Stimulated activated CD4-positive, alpha-beta T cell treated with anti-CD3 and anti-CD28 coated beads, Interleukin-2, amount 100 ng/mL, for 24 hours (primary cell): Measurements from ENCODE around the gene TTLL11.

Experiments
- DNase-seq, 2 donors: peaks; one replicate each; pipeline ENCODE4 v3.0.0-alpha.2; 2020

TTLL11 gene

DNA sequence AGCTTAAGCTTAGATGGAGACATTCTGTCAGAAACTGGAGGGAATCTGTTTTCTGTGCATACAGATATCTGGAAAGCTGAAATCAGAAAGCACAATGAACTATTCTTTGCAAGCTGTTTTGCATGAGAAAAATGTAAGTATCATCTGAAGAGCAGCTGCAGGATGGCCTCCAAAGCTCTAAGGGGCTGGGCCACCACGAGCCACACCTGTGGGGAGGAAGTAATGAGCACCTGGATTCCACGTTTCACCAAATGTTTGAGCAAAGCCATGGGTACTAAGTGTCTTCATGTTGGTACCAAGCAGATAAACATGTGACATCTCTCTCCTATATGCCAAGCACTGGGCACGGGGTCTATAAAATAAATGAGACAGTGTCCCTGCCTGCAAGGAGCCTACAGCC lies 199.3 kb downstream of the TTLL11 start:
- no peak for DNase-seq

- DNase-seq = no peak
These were observed 200.4 kb downstream of the TTLL11 start for GRCh38 chr9:121892706-121893105.

GRCh38 chr9:121890746-121891145 lies 202.4 kb downstream of the TTLL11 start:
- DNase-seq = no peak

DNA sequence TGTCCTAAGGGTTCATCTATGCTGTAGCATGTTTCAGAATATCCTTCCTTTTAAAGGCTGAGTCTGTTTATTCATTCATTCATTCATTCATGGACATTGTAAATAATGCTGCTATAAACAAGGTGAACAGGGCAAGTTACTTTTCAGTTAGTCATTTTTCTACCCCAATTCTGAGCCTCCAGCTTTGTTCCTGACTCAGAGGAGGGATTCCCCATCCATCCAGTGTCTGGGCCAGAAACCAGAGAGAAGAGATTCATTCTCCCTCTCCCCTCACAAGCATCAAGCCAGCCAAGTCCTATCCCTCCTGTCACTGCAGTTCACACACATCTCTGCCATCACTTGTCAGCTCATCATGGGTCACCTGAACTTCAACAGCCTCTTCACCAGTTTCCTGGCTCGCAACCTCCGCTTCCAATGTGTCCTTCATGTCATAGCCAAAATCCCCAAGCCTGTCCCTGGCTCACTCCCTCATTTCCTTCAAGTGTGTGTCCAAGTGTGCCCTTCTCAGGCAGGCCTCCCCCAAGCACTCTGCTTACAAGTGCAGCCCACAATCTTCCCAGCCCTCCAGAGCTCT lies 203.0 kb downstream of the TTLL11 start:
- no peak for DNase-seq

GRCh38 chr9:121888438-121888775 lies 204.7 kb downstream of the TTLL11 start:
- DNase-seq = no peak

- no peak for DNase-seq
These were observed 205.3 kb downstream of the TTLL11 start for GRCh38 chr9:121887553-121888437.

DNA sequence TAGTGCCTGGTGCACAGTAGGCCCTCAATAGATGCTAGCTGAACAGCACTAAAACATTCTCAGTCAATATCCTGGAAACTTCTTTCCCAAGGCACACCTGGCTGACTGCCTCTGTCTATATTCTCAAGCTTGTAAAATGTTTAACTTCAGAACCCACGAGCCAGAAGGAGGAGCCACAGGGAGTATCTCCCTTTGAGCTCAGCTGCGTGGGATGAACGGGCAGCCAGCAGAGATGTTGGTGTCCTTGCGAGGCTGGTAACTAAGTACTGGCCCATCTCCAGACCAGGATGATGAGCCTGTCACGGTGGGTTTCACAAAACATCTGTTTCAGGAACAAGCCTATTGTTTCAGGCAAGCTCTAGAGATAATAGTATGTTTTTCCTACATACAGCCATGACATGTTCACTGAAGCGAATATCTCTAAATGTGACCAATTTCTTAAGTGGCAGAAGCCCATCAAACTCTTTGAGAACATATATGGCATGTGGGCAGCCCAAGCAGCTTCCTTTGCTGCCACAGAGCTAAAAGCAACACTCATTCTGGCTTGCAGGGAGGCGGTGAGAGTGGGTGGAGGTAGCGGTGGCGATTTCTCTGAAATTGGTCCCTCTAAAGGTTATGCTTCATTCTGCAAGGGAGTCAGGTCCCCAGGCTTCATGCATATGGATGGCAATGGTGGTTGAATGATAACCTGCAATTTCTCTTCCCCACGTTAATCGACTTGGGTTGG lies 206.2 kb downstream of the TTLL11 start:
- peak in 1 of 2 donors; percentile 5 for DNase-seq

DNA sequence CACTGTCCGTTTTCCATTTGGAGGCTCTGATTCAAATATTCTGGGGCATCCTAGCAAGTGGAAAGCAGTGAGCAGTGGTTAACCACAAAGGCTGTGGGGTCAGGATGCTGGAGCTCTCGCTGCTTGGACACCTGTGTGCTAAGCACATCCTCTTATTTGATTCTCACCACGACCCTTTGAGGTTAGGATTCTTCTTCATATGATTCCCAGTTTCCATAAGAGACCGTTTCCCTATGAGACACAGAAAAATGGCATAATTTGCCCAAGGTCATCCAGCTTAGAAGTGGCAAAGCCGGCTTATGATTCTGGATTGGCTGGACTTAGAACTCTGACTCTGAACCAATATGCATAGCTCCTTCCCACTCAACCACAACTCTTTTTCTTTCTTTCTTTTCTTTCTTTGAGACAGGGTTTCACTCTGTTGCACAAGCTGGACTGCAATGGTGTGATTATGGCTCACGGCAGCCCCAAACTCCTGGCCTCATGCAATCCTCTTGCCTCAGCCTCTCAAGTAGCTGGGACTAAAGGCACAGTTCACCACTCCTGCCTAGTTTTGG lies 207.7 kb downstream of the TTLL11 start:
- no peak for DNase-seq

DNA sequence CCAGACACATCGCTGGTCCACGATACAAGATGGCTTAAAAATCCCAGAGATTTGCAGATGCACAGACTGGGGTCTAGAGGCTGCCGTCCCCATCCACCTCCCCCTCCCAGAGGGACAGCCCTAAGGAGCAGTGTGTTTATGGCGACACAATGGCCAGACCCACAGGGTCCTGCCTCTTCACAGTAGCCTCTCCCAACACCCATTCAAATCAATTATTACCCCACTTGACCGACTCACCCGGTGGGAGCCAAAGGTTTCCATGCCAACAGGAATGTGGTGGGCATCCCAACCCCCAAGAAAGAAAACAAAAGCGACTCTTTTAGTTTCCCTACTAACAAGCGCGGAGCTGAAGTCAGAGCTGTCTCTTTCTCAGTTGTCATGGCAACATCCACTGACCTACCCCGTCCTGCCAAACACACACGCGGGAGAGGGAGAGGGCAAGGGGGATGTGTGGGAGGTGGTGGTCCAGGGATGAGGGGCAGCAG lies 209.0 kb downstream of the TTLL11 start:
- no peak for DNase-seq

GRCh38 chr9:121883281-121884056 lies 209.6 kb downstream of the TTLL11 start:
- no peak for DNase-seq

- DNase-seq = no peak
These were observed 211.1 kb downstream of the TTLL11 start for GRCh38 chr9:121881920-121882500.

- no peak for DNase-seq
These were observed 212.7 kb downstream of the TTLL11 start for GRCh38 chr9:121880343-121880898.

DNA sequence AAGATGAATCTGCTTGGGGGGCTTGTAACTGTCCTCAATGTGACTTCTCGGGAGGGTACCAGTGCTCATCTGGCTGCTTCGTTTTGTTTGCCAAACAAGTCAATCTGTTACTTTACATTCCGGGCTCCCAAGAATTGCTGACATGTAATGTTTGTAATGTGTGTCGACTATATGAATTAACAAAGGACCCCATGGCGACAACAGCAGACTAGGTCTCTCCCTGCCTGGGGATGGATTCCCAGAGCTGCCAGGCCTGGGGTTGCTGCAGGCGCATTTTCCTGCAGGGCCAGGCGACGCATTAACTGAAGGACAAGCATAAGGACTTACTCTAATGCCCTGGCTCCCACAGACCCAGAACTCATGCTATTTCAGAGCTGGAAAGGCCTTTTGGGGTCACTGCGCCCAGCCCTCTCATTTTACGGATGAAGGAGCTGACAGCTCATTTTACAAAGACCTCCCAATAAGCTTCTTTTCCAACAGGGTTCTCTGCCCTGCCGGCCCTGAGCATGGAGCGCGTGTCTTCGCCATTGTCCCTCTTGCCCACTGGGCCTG lies 214.8 kb downstream of the TTLL11 start:
- DNase-seq = no peak

DNA sequence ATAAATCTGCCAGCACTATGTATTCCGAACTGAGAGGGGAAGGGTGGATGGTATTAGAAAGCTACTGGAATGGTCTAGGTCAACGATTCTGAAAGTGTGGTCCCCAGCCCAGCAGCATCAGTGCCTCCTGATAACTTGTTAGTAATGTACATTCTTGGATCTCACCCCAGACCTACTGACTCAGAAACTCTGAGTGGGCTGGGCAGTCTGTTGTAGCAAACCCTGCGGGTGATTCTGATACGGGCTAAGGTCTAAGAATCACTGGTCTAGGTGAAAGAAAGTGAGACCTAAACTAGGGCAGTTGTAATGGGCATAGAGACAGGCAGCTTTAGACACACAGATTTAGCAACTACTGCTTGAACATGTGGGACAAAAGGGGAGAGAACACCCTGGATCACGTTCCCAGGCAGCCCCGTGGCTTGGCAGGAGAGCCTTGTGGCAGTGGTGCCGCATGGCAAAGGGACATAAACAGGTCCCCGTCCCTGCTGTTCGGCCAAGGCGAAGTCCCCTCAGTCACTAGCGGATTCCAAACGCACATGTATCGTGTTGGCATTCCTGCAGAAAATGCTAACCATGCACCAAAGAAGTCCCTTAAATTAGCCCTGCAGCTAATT lies 216.3 kb downstream of the TTLL11 start:
- no peak for DNase-seq

DNA sequence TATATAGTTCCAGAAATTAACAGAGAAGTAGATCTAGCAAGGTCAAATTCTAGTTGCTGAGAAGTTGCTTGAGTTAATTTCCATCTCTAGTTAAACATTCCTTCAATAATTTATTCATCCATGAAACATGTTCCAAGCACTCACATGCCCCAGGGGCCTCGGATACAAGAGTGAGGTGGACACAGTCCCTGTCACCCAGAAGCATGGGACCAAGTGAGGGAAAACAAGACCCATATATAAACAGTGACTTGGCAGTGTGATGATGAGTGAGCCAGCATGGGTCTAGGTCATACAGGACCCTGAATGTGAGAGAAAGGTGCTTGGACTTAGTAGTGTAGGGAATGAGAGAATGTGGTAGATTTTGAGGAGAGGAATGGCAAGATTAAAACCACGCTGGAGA lies 216.9 kb downstream of the TTLL11 start:
- no peak for DNase-seq

DNA sequence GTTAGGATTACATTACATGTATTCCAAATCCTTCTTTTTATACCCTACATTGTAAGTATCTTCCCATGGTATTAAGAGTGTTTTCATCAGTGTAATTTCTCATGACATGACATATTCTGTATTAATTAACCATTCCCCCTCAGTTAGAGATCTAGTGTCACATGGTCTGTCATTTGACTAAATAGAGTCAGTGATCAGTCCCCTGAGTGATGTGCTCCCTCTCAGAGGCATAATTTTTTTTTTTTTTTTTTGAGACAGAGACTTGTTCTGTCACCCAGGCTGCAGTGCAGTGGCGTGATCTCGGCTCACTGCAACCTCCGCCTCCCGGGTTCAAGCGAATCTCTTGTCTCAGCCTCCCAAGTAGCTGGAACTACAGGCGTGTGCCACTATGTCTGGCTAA lies 218.6 kb downstream of the TTLL11 start:
- no peak for DNase-seq

GRCh38 chr9:121871431-121872025 lies 221.6 kb downstream of the TTLL11 start:
- no peak for DNase-seq

DNA sequence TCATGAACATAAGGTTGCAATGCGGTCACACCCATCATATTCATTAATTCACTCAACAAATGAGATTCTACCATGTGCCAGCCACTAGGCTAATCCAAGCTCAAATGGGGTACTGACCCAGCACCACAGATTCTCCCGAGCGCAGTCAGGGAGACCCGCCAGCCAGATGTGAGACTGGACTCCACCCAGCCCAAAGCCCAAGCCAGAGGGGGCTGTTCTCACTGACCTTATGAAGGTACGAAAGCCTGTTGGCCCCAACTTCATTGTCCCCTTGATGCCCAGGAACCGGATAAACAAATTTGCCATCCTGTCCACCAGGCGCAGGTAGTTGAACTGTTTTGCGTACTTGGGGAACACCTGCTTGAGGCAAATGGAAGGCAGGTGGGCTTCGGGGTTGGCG lies 222.8 kb downstream of the TTLL11 start:
- no peak for DNase-seq

- DNase-seq = no peak
These were observed 224.5 kb downstream of the TTLL11 start for GRCh38 chr9:121868626-121869025.

DNA sequence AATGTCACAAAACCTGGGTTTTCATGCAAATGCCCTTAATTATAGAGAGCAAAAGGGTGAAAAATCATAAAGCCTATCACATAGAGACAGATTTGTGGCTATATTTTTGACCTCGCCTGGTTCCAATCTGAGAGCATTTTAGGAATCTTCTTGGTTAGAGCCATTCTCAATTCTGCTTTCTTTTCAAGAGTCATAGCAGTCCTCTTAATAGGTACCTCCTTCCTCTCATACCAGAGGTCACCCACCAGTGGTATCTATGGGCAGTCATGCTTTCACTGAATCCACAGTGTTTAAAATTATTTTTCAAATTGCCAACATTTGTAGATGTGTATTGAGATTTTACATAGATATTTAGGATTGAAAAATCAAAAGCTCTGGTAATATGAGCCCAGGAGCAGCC lies 226.2 kb downstream of the TTLL11 start:
- no peak for DNase-seq

GRCh38 chr9:121865884-121866283 lies 227.2 kb downstream of the TTLL11 start:
- DNase-seq = no peak
